DOHH2 (cell line): ENCODE results near the gene SYNGR4.

Experiments used
- H3F3A ChIP-seq: fragments of 200-600 bp; sonication (generic), shearing (Covaris generic); 2 replicates; pipeline ENCODE4 v1.6.0; 2016; ENCODE audit warnings: antibody characterized with exemption, mild to moderate bottlenecking; ENCODE audit not compliant: control insufficient read depth, insufficient read depth
- H3K27ac ChIP-seq: fragments of 200-600 bp; sonication (generic); 2 replicates; pipeline ENCODE4 v1.5.1; 2014; ENCODE audit warnings: low read depth, mild to moderate bottlenecking, low read length, moderate library complexity
- H3K27me3 ChIP-seq: fragments of 200-600 bp; sonication (generic); 2 replicates; pipeline ENCODE4 v1.6.1; 2014; ENCODE audit warnings: mild to moderate bottlenecking, low read length, mixed read lengths; ENCODE audit not compliant: control insufficient read depth
- H3K36me3 ChIP-seq: fragments of 200-600 bp; sonication (generic); 2 replicates; pipeline ENCODE4 v1.6.1; 2014; ENCODE audit warnings: mild to moderate bottlenecking, low read length, moderate library complexity, mixed read lengths; ENCODE audit not compliant: control insufficient read depth
- H3K4me1 ChIP-seq: fragments of 200-600 bp; sonication (generic); 2 replicates; pipeline ENCODE4 v1.6.1; 2014; ENCODE audit warnings: mild to moderate bottlenecking, low read length, mixed read lengths; ENCODE audit not compliant: control insufficient read depth
- H3K4me2 ChIP-seq: fragments of 200-600 bp; sonication (generic); 2 replicates; pipeline ENCODE4 v1.6.0; 2014; ENCODE audit warnings: mild to moderate bottlenecking, low read length, moderate library complexity
- H3K4me3 ChIP-seq: fragments of 200-600 bp; sonication (generic); 2 replicates; pipeline ENCODE4 v1.5.1; 2014; ENCODE audit warnings: mild to moderate bottlenecking, low read length, mixed read lengths
- H3K79me2 ChIP-seq: fragments of 200-600 bp; sonication (generic); 2 replicates; pipeline ENCODE4 v1.6.1; 2014; ENCODE audit warnings: mild to moderate bottlenecking, low read length, mixed read lengths; ENCODE audit not compliant: control insufficient read depth
- H3K9me2 ChIP-seq: fragments of 200-600 bp; sonication (generic); replicated peaks from 2 replicates; pipeline ENCODE4 v1.6.1; 2014; ENCODE audit warnings: mild to moderate bottlenecking, low read length, mixed read lengths; ENCODE audit not compliant: control insufficient read depth
- H3K9me3 ChIP-seq: fragments of 200-600 bp; sonication (generic); 2 replicates; pipeline ENCODE4 v1.6.1; 2014; ENCODE audit warnings: antibody characterized with exemption, low read length, mixed read lengths; ENCODE audit not compliant: control insufficient read depth, insufficient read depth
- H4K20me1 ChIP-seq: fragments of 200-600 bp; sonication (generic); 2 replicates; pipeline ENCODE4 v1.6.0; 2014; ENCODE audit warnings: low read depth, mild to moderate bottlenecking, antibody characterized with exemption, low read length, moderate library complexity; ENCODE audit not compliant: control insufficient read depth, insufficient read depth
- CTCF ChIP-seq: fragments of 200-600 bp; sonication (generic); IDR thresholded peaks from one replicate; pipeline ENCODE4 v1.5.1; 2014; ENCODE audit warnings: antibody characterized with exemption, mild to moderate bottlenecking, low read depth, low read length; ENCODE audit not compliant: poor library complexity, severe bottlenecking
- EZH2phosphoT487 ChIP-seq: fragments of 200-600 bp; sonication (generic); IDR thresholded peaks from 2 replicates; pipeline ENCODE4 v1.6.1; 2017; ENCODE audit warnings: borderline replicate concordance, mild to moderate bottlenecking, antibody characterized with exemption, low read length, moderate library complexity, mixed read lengths

SYNGR4 gene

GRCh38 chr19:48348737-48349136 lies 15.4 kb upstream of the SYNGR4 start:
- no peaks in the 10 kb centered on the region for H3K36me3 ChIP-seq
- H4K20me1 ChIP-seq = 0 out of 2 replicates have a peak, but pooled peaks cover 4% of the 10 kb centered on the region
- no peaks in the 10 kb centered on the region for H3K4me1 ChIP-seq
- TF ChIP-seq EZH2phosphoT487 = no peak
- no peak for TF ChIP-seq CTCF
- no peaks in the 10 kb centered on the region for H3K27me3 ChIP-seq
- no peak overlapping the region for H3K4me2 ChIP-seq
- H3K79me2 ChIP-seq = no peaks in the 10 kb centered on the region
- no peak overlapping the region for H3K27ac ChIP-seq
- no peaks in the 10 kb centered on the region for H3K9me3 ChIP-seq
- no peaks in the 10 kb centered on the region for H3F3A ChIP-seq
- H3K9me2 ChIP-seq = no peaks in the 10 kb centered on the region
- H3K4me3 ChIP-seq = no peak overlapping the region

- no peak overlapping the region for H3K4me3 ChIP-seq
Measured at GRCh38 chr19:48350856-48351255, 13.3 kb upstream of the SYNGR4 start.

GRCh38 chr19:48351341-48351752 lies 12.8 kb upstream of the SYNGR4 start:
- TF ChIP-seq EZH2phosphoT487 = no peak
- TF ChIP-seq CTCF = peak; percentile 97
- Histone ChIP-seq H3K4me1 (no peaks in the 10 kb centered on the region), H3K4me2 (no peak overlapping the region), H3K79me2 (no peaks in the 10 kb centered on the region), H3K9me2 (no peaks in the 10 kb centered on the region), H3K27ac (no peak overlapping the region), H4K20me1 (0 out of 2 replicates have a peak, but pooled peaks cover 4% of the 10 kb centered on the region), H3K27me3 (no peaks in the 10 kb centered on the region), H3F3A (no peaks in the 10 kb centered on the region), H3K36me3 (no peaks in the 10 kb centered on the region), H3K9me3 (no peaks in the 10 kb centered on the region), H3K4me3 (no peak overlapping the region)

More at GRCh38 chr19:48350856-48351255, 13.3 kb upstream of the SYNGR4 start:
- H3K36me3 ChIP-seq = no peaks in the 10 kb centered on the region
- H3K9me2 ChIP-seq = no peaks in the 10 kb centered on the region
- no peaks in the 10 kb centered on the region for H3K4me1 ChIP-seq
- H3K27me3 ChIP-seq = no peaks in the 10 kb centered on the region
- 0 out of 2 replicates have a peak, but pooled peaks cover 4% of the 10 kb centered on the region for H4K20me1 ChIP-seq
- no peaks in the 10 kb centered on the region for H3F3A ChIP-seq
- no peak overlapping the region for H3K27ac ChIP-seq
- H3K9me3 ChIP-seq = no peaks in the 10 kb centered on the region
- no peak overlapping the region for H3K4me2 ChIP-seq
- no peaks in the 10 kb centered on the region for H3K79me2 ChIP-seq
- TF ChIP-seq EZH2phosphoT487 = no peak
- no peak for TF ChIP-seq CTCF
